GM18861 (cell line): ENCODE results near the gene LAPTM5.
"Not testable (repeated sequence)": the region's sequence is repeated elsewhere in the genome, so short reads cannot be mapped to it uniquely, and the experiment has no call there.

ENCODE experiments used
- ATAC-seq: cut with Tn5 transposase; IDR thresholded peaks from one replicate; pipeline ENCODE4 v1.9.1; 2021; ENCODE audit not compliant: unreplicated experiment

Gene LAPTM5

DNA sequence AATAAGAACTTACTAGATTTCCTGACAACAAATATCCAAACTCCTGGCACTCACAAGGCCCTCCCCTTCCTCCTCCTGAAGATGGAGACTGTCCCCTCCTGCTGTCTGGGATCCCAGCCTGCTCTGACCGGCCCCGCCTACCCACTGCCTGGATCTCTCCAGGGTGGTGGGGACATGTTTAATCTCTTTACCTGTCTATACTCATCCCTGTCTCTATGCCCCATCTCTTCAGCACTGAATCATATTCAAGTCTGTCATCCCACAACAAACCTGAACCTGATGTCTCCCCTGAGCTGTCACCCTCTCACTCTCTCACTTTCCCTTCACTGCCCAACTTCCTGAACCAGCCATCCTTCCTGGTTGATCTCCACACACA is 56.3 kb downstream of the LAPTM5 start:
- ATAC-seq: no peak

DNA sequence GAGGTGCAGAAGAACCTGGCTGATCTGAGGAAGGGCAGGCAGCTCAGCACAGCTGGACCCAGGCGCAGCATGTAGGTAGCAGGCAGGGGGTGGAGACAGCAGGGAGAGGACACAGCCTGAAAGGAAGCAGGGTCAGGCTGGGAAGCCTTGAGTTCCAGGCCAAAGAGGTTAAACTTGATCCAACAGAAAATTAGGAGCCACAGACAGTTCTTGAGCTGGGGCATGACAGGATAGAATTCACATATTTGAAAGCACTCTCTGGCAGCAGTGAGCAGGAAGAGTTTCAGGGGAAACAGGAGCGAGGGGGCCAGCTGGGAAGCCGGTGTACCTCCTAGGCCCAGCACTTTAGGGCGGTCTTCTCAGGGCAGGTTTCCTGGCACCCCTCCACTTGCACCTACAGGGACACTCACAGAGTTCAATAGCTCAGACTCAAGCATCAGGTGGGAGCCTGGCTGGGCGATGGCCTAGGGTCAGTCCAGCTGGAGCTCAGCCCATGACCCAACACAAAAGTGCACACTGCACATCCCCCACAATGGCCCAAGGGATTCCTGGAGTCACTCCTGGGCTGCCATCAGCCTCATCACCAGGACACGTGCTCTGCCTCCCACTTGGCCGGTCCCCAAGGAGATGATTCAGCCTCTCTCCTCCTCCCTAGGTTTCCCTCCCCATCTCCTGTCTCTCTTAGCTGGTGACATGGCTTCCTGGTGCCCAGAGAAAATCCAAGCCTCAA is 56.9 kb downstream of the LAPTM5 start:
- no peak for ATAC-seq

DNA sequence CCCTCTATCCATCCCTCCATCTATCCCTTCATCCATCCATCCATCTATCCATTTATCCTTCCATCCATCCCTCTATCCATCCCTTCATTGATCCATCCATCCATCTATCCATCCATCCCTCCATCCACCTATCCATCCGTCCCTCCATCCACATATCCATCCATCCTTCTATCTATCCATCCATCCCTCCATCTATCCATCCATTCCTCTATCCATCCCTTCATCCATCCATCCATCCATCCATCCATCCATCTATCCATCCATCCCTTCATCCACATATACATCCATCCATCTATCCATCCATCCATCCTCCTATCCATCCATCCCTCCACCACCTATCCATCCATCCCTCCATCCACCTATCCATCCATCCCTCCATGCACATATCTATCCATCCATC is 57.8 kb downstream of the LAPTM5 start:
- no peak for ATAC-seq

DNA sequence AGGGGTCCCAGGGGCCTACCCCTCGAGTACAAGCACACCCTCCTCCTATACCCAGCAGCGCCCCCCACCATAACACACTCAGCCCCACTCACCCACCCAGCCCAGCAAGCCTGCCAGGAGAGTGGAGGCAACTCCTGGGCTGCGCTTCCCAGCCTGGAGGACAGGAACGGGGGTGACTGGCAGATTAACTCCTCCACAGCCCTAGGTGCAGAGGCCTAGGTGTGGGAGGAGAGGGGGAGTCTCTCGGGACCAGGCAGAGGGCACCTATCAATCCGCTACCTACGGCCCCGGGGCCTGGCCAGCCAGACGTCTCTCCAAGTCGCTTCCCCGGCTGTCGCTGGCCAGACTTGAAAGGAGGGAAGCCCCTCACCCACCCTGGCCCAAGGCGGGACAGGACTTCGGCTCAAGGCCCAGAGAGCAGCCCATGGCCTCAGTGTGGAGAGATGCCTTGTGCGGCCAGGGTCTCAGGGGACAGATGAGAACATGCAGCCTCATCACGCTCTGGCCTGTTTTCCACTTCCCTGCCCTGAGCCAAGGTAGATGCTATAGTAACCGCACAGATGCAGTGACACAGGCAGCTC is 59.1 kb downstream of the LAPTM5 start:
- ATAC-seq: no peak

DNA sequence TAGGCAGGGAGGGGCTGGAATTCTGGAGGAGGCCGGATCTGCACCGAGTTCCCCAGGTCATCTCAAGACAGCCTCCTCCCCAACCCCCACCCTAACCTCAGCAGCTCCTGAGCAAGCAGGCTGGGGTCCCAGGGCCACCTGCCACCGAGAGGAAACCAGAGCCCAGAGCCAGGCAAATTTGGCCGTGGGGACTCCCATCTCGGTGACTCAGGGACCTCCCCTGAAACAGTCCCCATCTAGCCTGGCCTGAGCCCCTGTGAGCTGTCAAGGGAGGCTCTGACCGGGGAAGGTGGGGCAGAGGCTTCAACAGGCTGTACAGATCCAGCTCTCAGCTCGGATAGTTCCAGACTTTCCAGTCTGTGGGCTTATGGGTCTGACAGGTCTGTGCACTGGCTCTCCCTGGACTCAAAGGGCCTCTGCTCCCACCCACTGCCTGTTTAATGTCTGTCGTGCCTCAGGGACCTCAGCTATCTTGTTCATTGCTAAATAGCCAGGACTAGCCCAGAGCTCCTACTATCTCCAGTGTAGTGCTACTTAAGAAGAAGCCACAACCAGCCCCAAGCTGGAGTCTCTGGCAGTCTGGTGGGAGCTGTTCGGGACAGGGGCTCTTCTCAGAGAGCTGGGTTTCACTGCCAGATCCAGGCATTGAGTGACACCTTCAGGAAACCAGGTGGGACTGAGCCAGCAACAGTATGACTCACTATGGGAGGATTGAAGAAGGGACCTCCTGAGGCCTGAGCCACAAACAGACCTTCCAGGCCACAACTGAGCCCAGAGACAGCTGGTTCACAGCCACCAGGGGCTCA is 59.8 kb downstream of the LAPTM5 start:
- no peak for ATAC-seq

DNA sequence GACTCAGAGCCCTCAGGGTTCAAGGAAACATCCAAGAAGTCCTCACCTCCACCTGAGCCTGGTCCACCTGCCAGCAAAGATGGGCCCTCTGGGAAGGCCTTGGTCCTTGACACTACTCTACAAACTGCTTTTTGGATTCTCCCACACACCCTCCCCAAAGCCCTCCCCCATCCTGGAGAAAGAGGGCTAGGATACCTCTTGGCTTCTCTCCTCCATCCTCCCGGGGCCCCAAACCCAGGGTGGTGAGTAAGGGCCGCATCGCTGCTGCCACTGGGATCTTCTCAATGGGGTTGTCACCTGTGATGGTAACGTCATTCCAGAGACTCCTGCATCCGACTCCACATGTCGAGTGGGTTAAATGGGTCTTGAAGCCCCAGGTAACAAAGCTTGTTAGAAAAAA is 60.7 kb downstream of the LAPTM5 start:
- no peak for ATAC-seq

DNA sequence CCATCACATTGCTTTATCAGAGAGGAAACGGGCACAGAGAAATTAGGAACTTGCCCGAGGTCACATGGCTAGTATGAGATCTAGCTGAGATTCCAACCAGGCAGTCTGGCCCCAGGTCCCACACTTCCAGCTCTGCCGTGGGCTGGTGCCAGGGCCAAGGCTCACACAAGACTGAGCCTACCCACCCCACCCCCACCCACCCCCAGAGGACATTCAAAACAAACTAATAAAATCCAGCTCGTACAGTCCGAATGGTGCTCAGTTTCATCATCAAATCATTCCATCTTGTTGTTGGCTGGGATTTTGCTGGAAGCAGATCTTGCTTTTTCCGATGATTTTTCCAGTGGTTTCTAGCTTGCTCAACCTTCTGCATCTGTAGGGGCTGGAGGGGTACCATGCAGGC is 62.1 kb downstream of the LAPTM5 start:
- no peak for ATAC-seq

DNA sequence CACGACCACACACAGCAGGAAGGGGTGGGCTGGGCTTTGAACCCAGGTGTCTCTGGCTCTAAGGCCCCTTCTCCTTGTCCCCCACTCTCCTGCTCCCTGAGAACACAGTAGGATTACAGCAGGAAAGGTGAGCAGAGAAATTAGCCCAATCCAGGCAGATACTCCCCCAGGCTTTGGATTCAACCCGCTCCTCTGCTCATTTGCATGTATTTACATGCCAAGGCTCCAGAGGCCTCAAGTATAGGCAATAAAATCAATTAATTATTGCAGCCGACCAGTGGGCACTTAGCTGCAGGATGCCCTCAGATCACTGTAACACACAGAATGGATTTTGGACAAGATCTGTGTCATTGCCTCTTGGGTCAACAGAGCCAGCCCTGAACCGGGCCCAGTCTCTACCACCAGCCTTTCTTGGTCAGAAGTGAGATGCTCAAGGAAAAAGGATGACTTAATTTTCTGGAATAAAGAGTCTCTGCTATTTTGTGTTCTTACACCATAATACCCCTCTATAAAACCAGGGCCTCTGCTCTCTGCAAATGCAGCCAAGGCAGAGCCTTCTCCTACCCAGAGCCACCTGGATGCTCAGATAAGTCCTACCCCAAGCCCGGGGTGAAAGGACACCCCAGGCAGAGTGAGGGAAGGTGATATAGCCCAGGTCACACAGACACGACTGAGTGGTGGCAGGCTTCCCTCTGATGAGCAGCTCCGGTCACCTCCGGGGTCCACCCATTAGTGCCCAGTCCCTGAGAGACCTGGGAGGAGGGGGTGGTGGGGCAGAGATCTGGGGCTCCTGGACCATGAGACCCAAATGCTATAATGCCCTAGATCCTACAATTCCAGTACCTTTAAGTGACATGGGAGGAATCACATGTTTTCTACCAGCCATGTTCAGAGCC is 63.0 kb downstream of the LAPTM5 start:
- no peak for ATAC-seq

DNA sequence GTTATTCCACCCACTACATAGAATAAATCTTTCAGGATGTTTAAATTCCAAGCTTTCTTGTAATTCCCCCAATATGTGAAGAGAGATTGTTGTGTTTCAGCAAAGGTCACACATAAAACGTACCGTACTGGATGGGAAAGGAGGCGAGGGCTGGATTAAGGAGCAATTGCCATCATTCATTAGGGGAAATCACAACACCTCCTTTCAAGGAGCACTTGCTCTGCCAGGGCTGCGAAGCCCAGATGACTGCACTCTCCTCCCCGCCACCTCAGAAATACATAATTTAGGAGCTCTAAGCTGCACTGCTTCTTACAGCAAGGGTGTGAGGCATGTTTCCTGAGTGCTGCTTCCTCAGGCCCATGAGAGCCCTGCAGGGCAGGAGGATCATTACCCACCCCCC is 63.8 kb downstream of the LAPTM5 start:
- ATAC-seq: no peak

DNA sequence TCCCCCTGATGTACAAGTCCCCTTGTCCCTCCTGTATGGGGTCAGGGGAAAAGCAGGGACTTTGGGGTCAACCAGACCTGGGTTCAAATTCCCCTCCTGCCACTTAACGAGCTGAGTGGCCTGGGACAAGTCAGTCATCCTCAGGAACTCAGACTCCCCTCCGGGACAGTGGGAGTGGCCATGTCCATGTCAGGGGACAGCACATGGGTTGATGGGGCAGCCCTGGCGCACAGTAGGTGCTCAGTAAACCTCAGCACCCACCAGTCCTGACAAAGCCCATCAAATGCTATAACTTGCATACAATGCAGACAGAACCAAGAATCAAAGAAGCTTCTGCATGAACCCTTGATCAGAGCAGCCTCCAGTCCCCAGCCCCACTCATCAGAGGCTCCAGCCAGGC is 64.2 kb downstream of the LAPTM5 start:
- ATAC-seq: no peak

DNA sequence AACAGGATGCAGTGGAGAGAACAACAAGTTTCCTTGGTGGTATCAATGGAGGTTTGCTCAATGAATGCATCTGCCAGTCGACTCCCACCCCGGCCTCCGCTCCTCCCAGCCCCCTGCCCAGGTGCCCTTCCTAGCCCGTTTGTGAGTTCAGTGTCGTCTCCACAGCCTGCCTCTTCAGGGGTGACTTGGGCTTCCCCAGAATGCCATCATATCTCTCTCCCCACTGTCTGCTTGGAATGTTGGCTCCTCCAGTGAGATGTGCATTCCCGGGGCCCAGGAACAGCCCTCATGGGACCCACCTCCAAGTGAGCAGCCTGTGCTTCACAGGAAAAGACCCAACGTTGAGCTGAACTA is 64.6 kb downstream of the LAPTM5 start:
- no peak for ATAC-seq

DNA sequence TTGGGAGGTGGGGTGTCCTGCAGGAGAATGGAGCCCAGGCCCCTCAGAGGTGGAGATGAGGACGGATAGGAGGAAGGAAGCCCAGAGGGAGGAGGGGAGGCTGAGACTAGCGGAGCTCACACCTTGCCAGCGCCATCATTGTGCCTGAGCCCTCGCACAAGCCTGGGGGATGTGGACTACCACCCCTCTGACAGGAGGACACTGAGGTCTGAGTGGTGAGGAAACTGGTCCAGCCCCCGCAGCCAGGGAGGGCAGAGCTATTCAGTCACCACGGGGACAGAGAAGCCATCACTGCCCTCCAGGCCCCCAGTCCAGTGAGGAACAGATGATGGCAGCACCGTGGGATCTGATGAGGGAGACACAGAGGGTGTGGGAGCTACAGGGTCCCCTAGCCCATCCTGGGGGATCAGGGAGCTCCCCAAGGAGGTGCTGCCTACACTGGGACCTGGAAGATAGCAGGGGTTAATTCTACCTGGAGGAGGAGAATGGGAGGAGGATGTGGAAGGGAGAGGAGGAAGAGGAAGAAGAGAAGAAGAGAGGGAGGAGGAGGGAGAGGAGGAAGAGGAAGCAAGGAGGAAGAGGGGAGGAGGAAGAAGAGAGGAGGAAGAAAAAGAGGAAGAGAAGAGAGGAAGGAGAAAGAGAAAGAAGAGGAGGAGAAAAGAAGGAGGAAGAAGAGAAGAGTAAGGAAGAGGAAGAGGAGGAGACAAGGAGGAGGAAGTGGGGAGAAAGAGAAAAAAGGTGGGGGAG is 65.2 kb downstream of the LAPTM5 start:
- no peak for ATAC-seq

DNA sequence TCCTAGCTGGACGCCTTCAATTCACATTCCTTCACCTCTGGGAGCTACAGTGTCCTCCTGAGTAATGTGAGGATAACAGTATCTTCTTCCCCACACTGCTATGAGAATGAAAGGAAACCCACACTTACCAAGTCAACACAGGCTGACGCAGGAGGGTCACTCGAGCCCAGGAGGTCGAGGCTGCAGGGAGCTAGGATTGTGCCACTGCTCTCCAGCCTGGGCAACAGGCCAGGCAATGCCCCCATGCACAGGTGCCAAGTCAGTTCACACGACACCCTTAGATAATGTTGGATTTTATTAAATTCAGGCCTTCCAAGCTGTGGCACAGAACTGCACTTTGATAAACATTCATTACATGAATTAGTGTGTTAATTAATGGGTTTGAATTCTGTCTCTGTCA is 66.1 kb downstream of the LAPTM5 start:
- ATAC-seq: no peak

DNA sequence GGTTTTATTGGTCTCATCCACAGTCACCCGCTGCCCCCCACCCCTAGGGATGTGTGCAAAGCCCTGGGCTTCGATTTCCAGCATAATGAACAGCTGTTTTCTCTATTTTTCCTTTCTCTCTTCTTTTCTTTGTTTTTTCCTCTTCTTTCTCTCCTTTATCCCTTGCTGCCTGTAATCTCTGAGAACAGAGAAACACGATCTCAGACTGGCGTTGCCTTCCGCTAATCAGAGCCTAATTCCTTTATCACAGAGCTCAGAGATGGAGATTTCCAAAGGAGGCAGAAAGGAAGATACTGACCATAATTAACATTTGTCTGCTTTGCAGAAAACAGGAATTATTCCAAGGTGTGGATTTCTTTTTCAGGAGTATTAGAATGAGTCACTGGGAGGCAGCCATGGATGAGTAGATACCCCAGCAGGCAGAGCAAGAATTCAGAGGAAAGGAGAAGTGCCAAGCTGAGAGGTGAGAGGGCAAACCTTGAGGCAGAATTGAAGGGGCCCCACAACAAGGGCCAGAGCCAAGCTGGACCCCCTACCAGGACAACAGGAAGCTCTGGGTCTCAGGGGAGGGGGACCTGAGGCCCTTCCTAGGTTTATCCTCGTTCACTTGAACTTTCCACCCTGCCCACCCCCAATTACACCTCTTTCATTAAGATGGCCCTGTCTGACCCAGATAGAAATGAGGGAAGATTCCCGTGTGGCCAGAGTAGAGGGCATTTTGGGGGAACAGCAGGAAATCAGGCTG is 67.5 kb downstream of the LAPTM5 start:
- no peak for ATAC-seq

DNA sequence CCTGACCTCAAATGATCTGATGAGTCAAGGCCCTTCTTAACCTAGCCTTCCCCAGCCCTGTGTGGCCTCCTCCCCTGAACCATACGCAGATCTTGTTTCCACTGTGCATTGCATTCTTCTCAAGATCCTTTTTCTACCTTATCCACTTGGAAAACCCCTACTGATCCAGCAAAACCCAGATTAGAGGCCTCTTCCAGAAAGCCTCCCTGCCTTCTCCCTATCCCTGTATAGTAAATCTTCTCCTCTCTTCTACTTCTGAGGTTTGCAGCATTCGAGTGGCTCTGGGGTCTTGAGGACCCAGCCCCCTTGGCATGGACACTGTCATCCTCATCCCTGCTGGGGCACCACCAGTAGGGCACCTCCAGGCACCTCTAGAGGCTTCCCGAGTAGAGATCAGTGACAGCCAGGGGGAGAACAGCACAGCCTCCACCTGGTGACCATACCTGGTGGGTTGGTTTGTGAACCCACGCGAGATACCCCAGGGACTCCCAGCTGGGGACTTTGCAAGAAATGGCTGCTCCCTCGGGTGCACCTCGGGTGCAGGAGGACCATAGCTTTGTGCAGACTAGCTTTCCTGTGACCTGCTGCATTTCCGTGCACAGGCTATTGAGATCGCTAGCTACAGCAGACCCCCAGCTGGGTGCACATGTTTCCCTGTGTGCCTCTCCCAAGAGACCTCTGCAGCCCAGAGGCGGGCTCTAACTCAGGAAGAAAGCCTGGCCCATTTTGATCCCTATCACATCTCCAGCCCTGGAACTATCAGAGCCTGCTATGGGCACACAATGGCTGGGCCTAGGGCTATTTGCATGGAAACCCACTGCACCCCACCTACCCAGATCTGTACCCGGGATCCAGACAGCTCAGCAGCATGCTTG is 68.4 kb downstream of the LAPTM5 start:
- ATAC-seq: no peak

DNA sequence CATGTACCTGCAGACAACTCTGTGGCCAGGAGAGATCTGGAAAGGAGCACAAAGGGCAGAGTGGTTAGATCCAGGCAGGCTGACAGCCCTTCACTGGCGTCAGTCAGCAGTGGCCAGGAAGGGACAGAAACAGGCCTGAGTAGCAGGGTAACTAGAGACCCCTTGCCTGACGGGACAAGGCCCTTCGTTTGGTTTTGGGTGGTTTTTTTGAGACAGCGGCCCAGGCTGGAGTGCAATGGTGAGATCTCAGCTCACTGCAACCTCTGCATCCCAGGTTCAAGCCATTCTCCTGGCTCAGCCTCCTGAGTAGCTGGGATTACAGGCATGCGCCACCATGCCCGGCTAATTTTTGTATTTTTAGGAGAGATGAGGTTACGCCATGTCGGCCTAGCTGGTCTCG is 69.1 kb downstream of the LAPTM5 start:
- ATAC-seq: not testable (repeated sequence)

DNA sequence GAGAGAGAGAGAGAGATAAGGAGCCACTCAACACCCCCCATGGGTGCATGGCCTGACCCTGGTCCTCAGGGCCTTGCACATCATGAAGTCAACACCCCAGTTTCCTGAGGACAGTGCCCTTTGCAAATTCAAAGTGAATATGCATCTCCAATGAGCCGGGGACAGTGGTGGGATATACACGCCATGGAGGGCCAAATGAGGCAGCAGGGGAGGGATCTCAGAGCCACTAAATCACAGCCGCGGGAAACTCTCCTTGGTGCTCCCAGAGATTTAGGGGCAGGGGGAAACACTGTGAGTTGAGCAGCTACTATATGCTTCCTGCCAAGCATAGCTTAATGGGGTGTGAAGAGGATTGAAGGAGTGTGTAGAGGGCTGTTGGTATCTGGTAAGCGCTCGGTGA is 69.7 kb downstream of the LAPTM5 start:
- ATAC-seq: no peak

DNA sequence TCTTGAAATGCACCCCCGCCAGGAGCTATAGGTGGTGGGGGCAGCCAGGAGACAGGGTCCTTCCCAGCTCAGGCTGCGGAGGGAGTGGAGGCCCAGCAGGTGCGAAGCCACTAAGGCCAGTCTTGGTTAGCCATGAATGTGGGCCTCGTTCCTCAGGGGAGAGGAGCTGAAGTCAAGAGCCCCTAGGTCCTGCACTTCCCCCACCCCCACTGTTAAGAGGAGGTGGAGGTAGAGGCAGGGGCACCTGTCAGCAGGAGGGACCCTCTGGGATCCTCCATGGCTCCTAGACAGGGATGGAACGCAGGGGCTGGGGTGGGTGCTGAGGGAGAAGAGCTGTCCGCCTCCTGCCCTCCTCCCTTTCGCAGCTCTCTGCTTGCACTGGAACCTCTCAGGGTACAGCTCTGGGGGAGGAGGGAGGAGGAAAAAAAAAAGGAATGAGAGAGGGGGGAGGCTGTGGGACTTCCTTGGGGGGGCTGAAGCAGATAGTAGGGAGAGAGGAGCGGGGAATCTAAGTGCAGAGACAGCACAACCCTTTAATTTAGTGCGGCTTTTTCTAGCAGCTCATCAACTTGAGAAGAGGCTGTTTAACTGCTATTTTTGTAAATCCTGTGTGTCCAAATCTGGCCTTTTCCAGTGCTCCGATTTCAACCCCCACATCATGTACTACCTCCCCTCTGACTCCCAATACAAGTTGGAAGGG is 71.2 kb downstream of the LAPTM5 start:
- no peak for ATAC-seq
